ENCODE data around the gene SPRN. TPM values are rescaled to one million over a fixed set of nuclear protein-coding genes. Genes with fewer than 3 reads are reported as not detected.
"Not testable (repeated sequence)": the region's sequence is repeated elsewhere in the genome, so short reads cannot be mapped to it uniquely, and the experiment has no call there.

SPRN gene
- total RNA-seq, 1 donor from 2014 or later, result 0.64 TPM

DNA sequence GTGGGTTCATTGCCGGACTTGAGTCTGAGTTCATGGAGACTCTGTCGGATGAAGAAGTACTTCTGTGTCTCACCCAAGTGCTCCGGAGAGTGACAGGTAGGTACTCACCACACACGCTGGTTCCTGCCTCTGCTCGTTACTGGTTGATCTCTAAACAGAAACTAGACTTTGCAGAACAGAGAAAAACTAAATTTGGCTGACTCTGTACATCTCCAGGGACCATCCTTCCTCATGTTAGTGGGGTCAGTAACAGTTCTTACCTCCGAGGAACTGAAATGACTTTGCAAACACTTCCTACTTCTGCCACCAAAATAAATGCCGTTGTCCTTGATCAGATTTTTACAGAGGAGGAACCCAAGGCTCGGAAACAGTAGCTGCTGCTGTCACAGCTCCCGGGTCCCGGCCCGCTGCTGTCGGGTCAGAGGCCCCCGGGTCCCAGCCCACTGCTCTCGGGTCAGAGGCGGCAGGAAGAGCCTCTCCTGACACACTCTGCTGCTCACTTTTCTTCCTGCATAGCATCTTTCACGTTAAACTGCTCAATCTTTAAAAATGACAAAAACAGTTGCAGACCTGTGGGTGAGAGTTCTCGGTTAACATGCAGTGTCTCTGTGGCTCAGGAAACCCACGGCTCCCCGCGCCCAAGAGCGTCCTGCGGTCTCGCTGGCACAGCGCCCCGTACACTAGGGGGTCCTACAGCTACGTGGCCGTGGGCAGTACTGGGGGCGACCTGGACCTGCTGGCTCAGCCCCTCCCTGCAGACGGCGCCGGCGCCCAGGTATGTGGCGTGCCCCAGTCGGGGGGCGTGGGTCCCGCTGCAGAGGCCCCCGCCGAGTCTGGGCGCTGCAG, 35.2 kb downstream of the SPRN start:
- no peak for DNase-seq (ENCODE audit: extremely low read depth, low read depth, low spot score)

- DNase-seq (ENCODE audit: extremely low read depth, low read depth, low spot score), result no peak
Observed at GRCh38 chr10:133388236-133388972, 36.0 kb downstream of the SPRN start.

DNA sequence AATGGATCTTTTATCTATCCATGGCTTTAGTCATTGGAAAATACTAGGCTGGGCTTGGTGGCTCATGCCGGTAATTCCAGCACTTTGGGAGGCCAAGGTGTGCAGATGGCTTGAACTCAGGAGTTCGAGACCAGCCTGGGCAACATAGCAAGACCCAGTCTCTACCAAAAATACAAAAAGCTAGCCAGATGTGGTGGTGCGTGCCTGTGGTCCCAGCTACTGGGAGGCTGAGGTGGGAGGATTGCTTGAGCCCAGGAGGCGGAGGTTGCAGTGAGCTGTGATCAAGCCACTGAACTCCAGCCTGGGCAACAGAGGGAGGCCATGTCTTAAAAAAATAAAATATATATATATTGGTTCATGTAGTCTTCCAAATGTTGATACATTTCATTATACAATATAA, 37.5 kb downstream of the SPRN start:
- not testable (repeated sequence) for DNase-seq (ENCODE audit: extremely low read depth, low read depth, low spot score)

DNA sequence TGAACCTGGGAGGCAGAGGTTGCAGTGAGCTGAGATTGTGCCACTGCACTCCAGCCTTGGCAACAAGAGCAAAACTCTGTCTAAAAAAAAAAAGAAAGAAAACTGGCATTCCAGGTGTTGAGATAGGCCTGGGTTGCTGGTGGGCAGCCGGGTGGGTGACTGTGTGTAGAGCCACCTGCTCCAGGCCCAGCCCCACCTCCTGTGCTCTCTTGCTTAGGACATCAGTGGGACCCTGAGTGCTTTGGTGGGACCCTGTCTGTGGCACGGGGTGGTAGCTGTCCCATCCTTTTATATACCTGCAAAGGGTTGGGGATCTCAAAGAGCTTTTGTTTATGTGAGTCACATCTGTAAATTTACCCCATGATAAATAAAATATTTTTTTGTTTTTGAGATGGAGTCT, 39.2 kb downstream of the SPRN start:
- DNase-seq (ENCODE audit: extremely low read depth, low read depth, low spot score), result no peak

- no peak for DNase-seq (ENCODE audit: extremely low read depth, low read depth, low spot score)
Observed at GRCh38 chr10:133384071-133384470, 40.4 kb downstream of the SPRN start.

GRCh38 chr10:133383551-133383950, 40.9 kb downstream of the SPRN start:
- DNase-seq (ENCODE audit: extremely low read depth, low read depth, low spot score), result no peak

DNA sequence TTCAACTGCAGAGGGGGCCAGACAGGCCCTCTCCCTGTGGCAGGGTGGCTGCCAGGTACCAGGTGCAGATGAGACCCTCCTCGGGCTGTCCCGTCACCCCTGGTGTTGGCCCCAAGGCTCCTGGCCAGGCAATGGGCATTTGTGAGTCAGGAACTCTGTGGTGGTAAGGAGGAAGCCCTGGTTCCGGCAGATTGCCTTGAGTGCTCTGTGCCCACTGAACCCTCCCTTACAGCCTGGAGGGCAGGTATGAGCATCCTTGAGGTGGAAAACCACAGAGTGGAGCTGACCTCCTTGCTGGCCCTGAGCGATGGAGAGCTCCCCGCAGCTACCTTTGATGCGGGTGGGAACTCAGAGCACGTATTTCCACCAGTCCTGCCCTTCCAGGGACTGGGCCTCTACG, 43.4 kb downstream of the SPRN start:
- DNase-seq (ENCODE audit: extremely low read depth, low read depth, low spot score), result no peak

DNA sequence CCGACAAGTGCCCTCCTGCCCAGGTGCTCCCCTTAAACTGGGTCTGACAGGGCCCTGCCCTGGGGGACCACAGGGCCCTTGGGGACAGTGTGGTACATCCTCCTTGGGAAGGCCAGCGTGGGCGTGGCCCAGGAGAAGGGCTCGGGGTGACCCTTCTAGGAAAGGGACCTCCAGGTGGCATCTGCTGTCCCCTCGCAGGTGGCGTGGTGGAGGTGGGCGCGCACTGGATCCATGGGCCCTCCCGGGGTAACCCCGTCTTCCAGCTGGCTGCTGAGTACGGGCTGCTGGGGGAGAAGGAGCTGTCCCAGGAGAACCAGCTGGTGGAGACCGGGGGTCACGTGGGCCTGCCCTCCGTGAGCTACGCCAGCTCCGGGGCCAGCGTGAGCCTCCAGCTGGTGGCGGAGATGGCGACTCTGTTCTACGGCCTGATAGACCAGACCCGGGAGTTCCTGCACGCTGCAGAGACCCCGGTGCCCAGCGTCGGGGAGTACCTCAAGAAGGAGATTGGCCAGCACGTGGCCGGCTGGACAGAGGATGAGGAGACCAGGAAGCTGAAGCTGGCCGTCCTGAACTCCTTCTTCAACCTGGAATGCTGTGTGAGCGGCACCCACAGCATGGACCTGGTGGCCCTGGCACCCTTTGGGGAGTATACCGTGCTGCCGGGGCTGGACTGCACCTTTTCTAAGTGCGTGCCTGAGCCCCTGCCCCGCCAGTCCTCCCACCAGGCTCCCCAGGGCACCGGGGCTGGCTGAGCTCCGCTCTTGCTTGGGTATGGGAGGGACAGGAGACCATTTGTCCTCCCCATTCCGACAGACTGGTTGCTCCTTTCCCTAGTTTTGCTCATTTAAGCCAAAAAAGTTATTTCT, 44.4 kb downstream of the SPRN start:
- no peak for DNase-seq (ENCODE audit: extremely low read depth, low read depth, low spot score)

GRCh38 chr10:133379152-133379800, 45.1 kb downstream of the SPRN start, which contains the start of gene PAOX:
Gene PAOX, plus strand, starts transcription at chr10:133379262. Its CDS starts 55 bp downstream, at chr10:133379317.
- DNase-seq (ENCODE audit: extremely low read depth, low read depth, low spot score), result no peak

DNA sequence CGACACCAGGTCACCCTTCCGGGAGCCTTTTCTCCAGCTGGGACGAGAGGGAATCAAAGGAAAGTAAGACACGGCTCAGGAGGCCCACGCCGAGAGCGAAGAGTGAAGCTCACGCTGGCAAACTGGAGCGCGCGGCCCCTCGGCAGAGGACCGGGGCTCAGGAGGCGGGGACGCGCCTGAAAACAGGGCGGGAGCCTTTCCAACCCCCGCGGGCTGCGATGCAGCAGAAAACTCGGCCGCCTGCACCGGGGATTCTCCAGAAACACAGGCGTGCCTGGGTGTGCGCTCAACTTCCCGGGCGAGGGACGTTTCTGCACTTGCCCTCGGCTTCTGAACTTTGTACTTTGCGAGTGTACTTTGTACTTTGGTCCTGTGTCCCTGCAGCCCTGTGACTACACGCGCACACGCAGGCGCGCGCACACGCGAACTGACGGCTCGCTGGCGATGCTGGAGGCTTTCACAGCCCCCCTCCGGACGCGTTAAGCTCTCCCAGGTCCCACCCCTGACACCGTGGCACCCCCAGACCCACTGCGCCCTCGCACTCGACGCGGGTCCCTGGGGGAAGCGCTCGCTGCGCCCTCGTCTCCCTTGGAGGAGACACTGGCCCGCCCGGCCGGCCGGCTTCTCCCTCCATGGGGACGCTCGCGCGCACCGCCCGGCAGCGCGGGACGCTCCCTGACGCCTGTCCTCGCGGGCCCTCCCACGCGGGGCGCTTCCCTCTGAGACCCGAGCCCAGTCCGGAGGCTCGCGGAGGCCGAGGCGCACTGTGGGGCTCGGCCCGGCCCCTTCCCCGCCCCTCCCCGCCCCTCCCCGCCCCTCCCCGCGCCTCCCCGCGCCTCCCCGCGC, 46.0 kb downstream of the SPRN start:
- no peak for DNase-seq (ENCODE audit: extremely low read depth, low read depth, low spot score)

GRCh38 chr10:133377818-133378250, 46.6 kb downstream of the SPRN start:
- no peak for DNase-seq (ENCODE audit: extremely low read depth, low read depth, low spot score)

- DNase-seq (ENCODE audit: extremely low read depth, low read depth, low spot score), result no peak
Observed at GRCh38 chr10:133377025-133377817, 47.2 kb downstream of the SPRN start.

DNA sequence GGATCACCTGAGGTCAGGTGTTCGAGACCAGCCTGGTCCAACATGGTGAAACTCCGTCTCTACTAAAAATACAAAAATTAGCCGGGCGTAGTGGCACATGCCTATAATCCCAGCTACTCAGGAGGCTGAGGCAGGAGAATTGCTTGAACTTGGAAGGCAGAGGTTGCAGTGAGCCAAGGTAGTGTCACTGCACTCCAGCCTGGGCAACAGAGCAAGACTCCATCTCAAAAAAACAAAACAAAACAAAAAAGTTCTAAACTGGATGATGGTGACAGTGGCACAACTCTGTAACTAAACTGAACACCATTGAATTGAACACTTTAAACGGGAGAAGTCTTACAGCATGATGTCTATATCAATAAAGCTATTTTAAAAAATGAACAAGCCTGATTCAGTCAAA, 48.2 kb downstream of the SPRN start:
- DNase-seq (ENCODE audit: extremely low read depth, low read depth, low spot score), result not testable (repeated sequence)

GRCh38 chr10:133375357-133376115, 48.9 kb downstream of the SPRN start:
- DNase-seq (ENCODE audit: extremely low read depth, low read depth, low spot score), result no peak

DNA sequence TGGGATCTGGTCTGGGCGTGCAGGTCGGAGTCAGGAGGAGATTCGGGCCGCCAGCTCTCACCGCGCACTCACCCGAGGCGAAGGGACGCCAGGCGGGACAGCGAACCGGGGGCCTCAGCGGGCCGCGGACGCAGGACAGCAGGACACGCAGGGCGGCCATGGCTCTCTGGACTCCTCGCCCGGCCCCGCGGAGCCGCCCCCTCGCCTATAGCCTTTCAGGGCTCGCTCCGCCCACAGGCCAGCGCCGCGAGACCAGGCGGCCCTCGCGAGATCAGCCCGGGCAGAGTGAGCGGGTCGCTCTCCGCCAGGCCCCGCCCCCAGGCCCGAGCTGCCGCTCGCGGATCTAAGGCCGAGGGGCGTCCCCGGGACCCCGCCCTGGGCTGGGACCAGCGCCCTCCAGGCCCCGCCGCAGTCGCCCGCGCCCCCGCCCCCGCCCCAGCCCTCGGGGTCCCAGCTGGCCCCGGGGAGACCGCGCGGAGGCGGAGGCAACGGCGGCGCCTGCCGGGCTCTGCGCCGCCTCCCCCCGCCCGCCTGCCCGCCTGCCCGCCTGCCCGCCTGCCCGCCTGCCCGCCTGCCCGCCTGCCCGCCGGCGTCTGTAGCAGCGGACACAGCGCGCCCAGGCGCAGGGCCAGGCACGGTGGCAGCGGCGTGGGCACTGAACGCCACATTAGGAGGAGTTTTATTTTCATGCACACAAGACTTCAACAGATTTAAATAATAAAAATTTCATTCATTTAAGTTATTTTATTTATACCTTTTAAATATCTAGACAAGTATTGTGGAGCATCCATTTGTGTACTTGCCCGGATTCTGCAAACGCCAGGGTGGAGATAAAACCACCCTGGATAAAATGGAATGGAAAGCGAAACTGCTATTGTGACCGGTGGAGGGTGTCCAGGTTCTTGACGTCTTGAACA, 51.0 kb downstream of the SPRN start, which contains the start of gene ECHS1:
ECHS1 (minus strand) TSS at position 181 of the 917 bp plus-strand sequence; CDS start at position 160, 21 bp downstream.
- no peak for DNase-seq (ENCODE audit: extremely low read depth, low read depth, low spot score)

DNA sequence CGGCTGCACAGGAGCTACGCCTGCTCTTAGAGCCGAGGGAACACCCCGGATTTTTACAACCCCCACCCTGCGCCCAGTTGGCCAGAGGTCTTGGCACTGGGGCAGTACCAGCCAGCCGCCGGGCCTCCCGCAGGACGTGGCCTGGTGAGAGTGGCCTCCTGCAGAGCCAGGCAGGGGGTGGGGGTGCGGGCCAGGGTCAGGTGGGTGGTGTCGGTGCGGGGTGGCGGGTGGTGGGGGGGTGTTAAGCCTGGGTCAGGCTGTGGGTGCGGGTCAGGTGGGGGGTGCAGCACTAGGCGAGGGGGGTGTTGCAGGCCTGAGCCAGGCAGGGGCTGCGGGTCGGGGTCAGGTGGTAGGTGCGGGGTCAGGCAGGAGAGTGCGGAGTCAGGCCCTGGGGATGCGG, 51.9 kb downstream of the SPRN start:
- no peak for DNase-seq (ENCODE audit: extremely low read depth, low read depth, low spot score)
